Measurements from ENCODE around the gene PNMA1.

DNA sequence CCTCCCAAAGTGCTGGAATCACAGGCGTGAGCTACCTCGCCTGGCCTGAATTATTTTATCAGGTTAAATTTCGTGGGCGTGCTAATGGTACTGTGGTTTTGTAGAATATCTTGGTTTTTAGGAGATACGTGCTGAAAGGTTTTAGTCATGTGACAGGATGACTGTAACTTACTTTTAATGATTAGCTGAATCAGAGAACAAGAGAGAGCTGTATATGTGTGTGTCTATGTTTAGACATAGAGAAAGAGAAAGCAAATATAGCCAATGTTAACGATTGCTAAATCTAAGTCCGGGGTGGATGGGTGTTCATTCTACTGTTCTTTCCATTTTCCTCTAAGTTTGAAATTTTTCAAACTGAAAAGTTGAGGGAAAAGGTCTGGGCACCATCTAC, 9.2 kb upstream of the PNMA1 start:
- TF ChIP-seq, protein P1, sequence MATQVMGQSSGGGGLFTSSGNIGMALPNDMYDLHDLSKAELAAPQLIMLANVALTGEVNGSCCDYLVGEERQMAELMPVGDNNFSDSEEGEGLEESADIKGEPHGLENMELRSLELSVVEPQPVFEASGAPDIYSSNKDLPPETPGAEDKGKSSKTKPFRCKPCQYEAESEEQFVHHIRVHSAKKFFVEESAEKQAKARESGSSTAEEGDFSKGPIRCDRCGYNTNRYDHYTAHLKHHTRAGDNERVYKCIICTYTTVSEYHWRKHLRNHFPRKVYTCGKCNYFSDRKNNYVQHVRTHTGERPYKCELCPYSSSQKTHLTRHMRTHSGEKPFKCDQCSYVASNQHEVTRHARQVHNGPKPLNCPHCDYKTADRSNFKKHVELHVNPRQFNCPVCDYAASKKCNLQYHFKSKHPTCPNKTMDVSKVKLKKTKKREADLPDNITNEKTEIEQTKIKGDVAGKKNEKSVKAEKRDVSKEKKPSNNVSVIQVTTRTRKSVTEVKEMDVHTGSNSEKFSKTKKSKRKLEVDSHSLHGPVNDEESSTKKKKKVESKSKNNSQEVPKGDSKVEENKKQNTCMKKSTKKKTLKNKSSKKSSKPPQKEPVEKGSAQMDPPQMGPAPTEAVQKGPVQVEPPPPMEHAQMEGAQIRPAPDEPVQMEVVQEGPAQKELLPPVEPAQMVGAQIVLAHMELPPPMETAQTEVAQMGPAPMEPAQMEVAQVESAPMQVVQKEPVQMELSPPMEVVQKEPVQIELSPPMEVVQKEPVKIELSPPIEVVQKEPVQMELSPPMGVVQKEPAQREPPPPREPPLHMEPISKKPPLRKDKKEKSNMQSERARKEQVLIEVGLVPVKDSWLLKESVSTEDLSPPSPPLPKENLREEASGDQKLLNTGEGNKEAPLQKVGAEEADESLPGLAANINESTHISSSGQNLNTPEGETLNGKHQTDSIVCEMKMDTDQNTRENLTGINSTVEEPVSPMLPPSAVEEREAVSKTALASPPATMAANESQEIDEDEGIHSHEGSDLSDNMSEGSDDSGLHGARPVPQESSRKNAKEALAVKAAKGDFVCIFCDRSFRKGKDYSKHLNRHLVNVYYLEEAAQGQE (IDR thresholded peaks at IDR 0.05; ENCODE audit: low read depth), result no peak
- TF ChIP-seq YY1 (IDR thresholded peaks at IDR 0.05; ENCODE audit: low read depth) (no peak), CREB1 (IDR thresholded peaks at IDR 0.05; ENCODE audit: low read depth) (no peak), TCF12 (IDR thresholded peaks at IDR 0.05; ENCODE audit: low read depth) (no peak), EGR1 (IDR thresholded peaks at IDR 0.05) (no peak)

All from Ishikawa (cell line).